HCT116 (cell line): ENCODE measurements around the gene TEAD1.

Experiments used
- FOSL1 ChIP-seq: IDR thresholded peaks from 2 replicates; pipeline ENCODE4 v1.6.1; 2012; ENCODE audit warnings: low read depth
- JUND ChIP-seq: IDR thresholded peaks from 2 replicates; pipeline ENCODE4 v1.6.1; 2012
- POLR2A ChIP-seq: IDR thresholded peaks from 2 replicates; pipeline ENCODE4 v1.7.0; 2011; ENCODE audit warnings: borderline replicate concordance; ENCODE audit not compliant: insufficient read depth, insufficient read length; ENCODE audit errors: extremely low read depth
- POLR2AphosphoS5 ChIP-seq: IDR thresholded peaks from 2 replicates; pipeline ENCODE4 v1.6.1; 2011; ENCODE audit warnings: mild to moderate bottlenecking, low read depth, low read length, moderate library complexity
- RAD21 ChIP-seq: IDR thresholded peaks from 2 replicates; pipeline ENCODE4 v1.6.1; 2012; ENCODE audit warnings: low read depth, mild to moderate bottlenecking
- SIN3A ChIP-seq: IDR thresholded peaks from 2 replicates; pipeline ENCODE4 v1.6.1; 2012; ENCODE audit warnings: low read depth
- TCF7L2 ChIP-seq: IDR thresholded peaks from 2 replicates; pipeline ENCODE4 v1.7.0; 2011; ENCODE audit warnings: borderline replicate concordance, inconsistent platforms; ENCODE audit not compliant: insufficient read depth, insufficient read length; ENCODE audit errors: extremely low read depth
- YY1 ChIP-seq: IDR thresholded peaks from 2 replicates; pipeline ENCODE4 v1.6.1; 2011; ENCODE audit warnings: low read length, low read depth, moderate library complexity, mild to moderate bottlenecking; ENCODE audit not compliant: insufficient replicate concordance; ENCODE audit errors: extremely low read depth
- ZFX ChIP-seq: fragments of 450-650 bp; IDR thresholded peaks from 2 replicates; pipeline ENCODE4 v1.6.1; 2017
- ZNF274 ChIP-seq: fragments of 200-500 bp; sonication (Bioruptor generic); IDR thresholded peaks from 2 replicates; pipeline ENCODE4 v1.6.1; 2014; ENCODE audit warnings: mild to moderate bottlenecking, low read depth, low read length, inconsistent platforms
- TF ChIP-seq, protein P1 (sequence below), 3 experiments: fragments of 200-600 bp in 1 of 3; sonication (generic) in 1 of 3; IDR thresholded peaks in 2 of 3; conservative IDR thresholded peaks in 1 of 3; 2 replicates each; pipeline ENCODE4 v1.5.1; 2012 to 2017; ENCODE audit warnings: low read depth in 2 of 3, low read length in 2 of 3, antibody characterized with exemption in 1 of 3, borderline replicate concordance in 1 of 3, control low read depth in 1 of 3, mild to moderate bottlenecking in 1 of 3, mixed read lengths in 1 of 3, mixed run types in 1 of 3, moderate library complexity in 1 of 3; ENCODE audit not compliant: insufficient read depth in 1 of 3
- TF ChIP-seq, protein P2 (sequence below): IDR thresholded peaks from 2 replicates; pipeline ENCODE4 v1.6.1; 2012
- TF ChIP-seq, protein P3 (sequence below): IDR thresholded peaks from 2 replicates; pipeline ENCODE4 v1.6.1; 2012

DNA sequence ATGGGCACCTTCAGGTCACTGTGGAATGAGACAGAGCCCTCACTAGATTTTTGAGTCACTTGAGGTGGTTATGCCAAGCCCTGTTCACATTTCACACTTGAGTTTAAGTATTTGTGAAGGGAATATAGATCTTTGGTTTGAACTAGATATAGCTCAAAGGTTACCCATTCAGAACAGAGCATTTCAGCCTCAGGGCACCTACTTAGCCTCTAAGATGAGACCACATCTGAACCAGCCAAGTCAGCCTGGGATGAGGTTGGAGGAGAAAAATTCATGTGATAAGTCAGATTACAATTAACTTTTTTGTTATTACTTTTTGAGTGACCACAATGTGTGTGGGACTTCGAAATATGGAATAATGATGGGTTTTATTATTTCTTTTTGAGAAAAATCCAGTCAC is 127.8 kb downstream of the TEAD1 start:
- TF ChIP-seq, protein P1, sequence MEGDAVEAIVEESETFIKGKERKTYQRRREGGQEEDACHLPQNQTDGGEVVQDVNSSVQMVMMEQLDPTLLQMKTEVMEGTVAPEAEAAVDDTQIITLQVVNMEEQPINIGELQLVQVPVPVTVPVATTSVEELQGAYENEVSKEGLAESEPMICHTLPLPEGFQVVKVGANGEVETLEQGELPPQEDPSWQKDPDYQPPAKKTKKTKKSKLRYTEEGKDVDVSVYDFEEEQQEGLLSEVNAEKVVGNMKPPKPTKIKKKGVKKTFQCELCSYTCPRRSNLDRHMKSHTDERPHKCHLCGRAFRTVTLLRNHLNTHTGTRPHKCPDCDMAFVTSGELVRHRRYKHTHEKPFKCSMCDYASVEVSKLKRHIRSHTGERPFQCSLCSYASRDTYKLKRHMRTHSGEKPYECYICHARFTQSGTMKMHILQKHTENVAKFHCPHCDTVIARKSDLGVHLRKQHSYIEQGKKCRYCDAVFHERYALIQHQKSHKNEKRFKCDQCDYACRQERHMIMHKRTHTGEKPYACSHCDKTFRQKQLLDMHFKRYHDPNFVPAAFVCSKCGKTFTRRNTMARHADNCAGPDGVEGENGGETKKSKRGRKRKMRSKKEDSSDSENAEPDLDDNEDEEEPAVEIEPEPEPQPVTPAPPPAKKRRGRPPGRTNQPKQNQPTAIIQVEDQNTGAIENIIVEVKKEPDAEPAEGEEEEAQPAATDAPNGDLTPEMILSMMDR (IDR thresholded peaks at IDR 0.05 in 2 of 3, conservative IDR thresholded peaks at IDR 0.05 in 1 of 3; ENCODE audit: borderline replicate concordance in 1 of 3, insufficient read depth in 1 of 3, low read depth in 2 of 3, low read length in 2 of 3): no peak
- TF ChIP-seq, protein P2, sequence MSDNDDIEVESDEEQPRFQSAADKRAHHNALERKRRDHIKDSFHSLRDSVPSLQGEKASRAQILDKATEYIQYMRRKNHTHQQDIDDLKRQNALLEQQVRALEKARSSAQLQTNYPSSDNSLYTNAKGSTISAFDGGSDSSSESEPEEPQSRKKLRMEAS: no peak
- TF ChIP-seq ZNF274 (no peak), SIN3A (no peak), RAD21 (no peak), FOSL1 (no peak), JUND (no peak), YY1 (no peak), TCF7L2 (no peak), POLR2A (no peak), POLR2AphosphoS5 (no peak), ZFX (no peak)
- TF ChIP-seq, protein P3, sequence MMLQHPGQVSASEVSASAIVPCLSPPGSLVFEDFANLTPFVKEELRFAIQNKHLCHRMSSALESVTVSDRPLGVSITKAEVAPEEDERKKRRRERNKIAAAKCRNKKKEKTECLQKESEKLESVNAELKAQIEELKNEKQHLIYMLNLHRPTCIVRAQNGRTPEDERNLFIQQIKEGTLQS: no peak
